ENCODE data around the gene CMTM2. TPM values are rescaled to one million over a fixed set of nuclear protein-coding genes. Genes with fewer than 3 reads are reported as not detected.

CMTM2 gene
- total and polyA plus RNA-seq, 12 donors, result 0.33 to 0.95 (median 0.63) TPM; not detected in 8

DNA sequence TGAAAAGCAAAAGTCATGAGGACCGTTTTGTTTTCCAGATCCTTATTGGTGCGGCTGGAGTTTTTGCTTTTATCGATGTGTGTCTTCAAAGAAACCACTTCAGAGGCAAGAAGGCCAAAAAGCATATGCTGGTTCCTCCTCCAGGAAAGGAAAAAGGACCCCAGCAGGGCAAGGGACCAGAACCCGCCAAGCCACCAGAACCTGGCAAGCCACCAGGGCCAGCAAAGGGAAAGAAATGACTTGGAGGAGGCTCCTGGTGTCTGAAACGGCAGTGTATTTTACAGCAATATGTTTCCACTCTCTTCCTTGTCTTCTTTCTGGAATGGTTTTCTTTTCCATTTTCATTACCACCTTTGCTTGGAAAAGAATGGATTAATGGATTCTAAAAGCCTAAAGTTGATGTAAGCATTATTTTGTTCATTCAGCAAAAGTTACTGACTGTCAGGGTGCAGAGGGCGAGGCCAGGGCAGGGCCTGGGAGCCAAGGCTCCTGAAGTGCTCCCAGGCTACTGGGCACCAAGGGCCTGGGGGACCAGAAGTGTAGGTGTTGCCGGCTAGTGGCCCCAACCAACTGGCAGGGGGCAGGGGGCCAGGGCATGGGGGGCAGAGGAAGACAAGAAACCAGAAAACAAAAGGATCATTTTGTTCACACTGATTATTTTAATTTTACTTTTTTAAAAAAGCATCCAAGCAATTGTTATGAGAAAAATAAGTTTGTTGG is 8.8 kb downstream of the CMTM2 start:
- DNase-seq, result no peak
- ATAC-seq, result no peak
- Histone ChIP-seq H3K36me3 (no peaks in the 10 kb centered on the region), H3K9me3 (no peaks in the 10 kb centered on the region), H3K27me3 (no peaks in the 10 kb centered on the region), H3K27ac (peak overlapping the region in 5 of 10 donors; percentile 16 to 64 (median 54)), H3K4me1 (peaks cover 0 to 50% (median 26%) of the 10 kb centered on the region in 9 donors), H3K4me3 (peak overlapping the region in 6 of 10 donors; percentile 15 to 30 (median 26))
- TF ChIP-seq, protein P1, sequence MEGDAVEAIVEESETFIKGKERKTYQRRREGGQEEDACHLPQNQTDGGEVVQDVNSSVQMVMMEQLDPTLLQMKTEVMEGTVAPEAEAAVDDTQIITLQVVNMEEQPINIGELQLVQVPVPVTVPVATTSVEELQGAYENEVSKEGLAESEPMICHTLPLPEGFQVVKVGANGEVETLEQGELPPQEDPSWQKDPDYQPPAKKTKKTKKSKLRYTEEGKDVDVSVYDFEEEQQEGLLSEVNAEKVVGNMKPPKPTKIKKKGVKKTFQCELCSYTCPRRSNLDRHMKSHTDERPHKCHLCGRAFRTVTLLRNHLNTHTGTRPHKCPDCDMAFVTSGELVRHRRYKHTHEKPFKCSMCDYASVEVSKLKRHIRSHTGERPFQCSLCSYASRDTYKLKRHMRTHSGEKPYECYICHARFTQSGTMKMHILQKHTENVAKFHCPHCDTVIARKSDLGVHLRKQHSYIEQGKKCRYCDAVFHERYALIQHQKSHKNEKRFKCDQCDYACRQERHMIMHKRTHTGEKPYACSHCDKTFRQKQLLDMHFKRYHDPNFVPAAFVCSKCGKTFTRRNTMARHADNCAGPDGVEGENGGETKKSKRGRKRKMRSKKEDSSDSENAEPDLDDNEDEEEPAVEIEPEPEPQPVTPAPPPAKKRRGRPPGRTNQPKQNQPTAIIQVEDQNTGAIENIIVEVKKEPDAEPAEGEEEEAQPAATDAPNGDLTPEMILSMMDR (IDR thresholded peaks at IDR 0.05), result no peak
- WGBS, 2 donors, result 68 to 70% methylated on average over 7 of the region's 7 CpGs
- intact Hi-C loops (cut with DNase I), result no loop called here

DNA sequence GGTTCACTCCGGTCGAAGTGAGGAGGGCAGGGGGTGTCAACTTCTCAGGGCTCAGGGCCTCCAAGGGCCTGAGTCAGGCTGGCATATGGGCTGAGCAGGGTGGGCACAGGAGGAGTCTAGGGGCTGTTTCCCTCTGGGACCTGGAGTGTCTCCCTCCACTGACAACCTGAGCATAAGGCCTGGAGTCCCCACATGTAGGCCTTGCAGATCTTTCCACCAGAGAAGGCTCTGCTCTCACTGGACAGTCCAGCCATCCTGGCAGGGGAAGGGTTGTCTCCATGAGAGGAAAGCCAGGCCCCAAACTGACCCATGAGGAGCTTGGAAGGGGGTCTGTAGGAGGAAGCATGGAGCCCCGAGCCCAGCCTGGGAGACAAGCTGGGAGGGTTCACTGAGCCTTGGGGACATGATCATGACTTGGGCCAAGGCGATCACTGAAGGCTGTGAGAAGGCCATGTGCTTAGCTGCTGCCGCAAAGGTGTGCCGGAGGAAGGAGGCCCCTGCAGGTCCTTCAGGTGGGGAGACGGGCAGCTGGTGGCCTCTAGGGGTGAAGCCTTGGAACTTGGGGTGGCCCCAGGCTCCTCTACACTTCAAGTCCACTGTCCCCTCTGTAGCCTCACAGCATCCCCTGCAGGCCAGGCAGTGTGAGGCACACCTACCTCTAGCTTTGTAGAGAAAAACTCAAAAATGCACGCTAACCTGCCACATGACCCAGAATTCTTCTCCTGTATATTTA is 9.9 kb downstream of the CMTM2 start:
- intact Hi-C loops (cut with DNase I), result no loop called here
- peak in 6 of 8 donors; percentile 69 to 87 (median 74) for ATAC-seq
- no peak overlapping the region for H3K27ac ChIP-seq
- peaks cover 0 to 50% (median 26%) of the 10 kb centered on the region in 9 donors for H3K4me1 ChIP-seq
- peak; percentile 35 to 45 for DNase-seq
- 95 to 98% methylated on average over 8 of the region's 8 CpGs for WGBS, 2 donors
- no peaks in the 10 kb centered on the region for H3K27me3 ChIP-seq
- TF ChIP-seq, protein P1 (IDR thresholded peaks at IDR 0.05), result peak in 8 of 9 donors; percentile 15 to 71 (median 53)
- peaks cover 0 to 3% (median 0%) of the 10 kb centered on the region in 11 donors for H3K9me3 ChIP-seq
- H3K4me3 ChIP-seq, result no peak overlapping the region
- no peaks in the 10 kb centered on the region for H3K36me3 ChIP-seq

DNA sequence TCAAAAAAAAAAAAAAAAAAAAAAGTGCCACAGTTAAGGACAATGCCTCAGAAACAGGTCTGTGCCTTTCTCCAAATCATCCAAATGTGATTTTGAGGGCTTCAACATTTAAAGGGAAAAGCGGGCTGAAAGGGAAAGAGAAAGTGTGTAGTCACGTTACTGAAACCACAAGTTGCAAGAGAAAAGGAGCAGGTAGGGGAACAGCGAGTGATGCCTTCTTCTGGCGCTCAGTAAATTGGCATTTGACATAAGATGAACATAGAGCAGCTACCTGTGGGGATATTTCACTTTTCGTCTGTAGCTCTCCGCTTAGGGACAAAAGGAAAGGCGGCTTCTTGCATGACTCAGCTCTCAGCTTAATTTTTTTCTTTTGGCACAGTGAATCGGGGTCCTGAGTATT is 11.1 kb downstream of the CMTM2 start:
- peaks cover 0 to 46% (median 23%) of the 10 kb centered on the region in 9 donors for H3K4me1 ChIP-seq
- peak overlapping the region in 1 of 10 donors; percentile 4 for H3K4me3 ChIP-seq

DNA sequence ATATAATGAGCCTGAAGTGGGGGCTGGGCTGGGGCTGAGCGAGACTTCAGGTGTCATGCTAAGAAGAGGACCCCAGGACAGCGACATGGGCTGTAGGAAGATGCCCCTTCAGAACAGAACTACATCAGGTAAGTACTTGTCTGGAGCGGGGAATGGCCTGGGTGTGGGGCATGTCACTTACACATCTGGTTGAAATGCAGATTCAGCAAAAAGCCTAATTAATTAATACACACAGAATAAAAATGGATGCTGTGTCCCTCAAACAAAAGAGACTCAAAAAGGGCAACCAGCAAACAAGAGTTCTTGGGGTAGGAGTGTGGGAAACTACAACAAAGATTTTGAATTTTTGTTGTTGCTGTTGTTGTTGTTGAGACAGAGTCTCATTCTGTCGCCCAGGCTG is 11.8 kb downstream of the CMTM2 start:
- TF ChIP-seq, protein P1 (IDR thresholded peaks at IDR 0.05), result no peak
- Histone ChIP-seq H3K36me3 (no peaks in the 10 kb centered on the region), H3K9me3 (peaks cover 0 to 3% (median 0%) of the 10 kb centered on the region in 11 donors), H3K27ac (no peak overlapping the region), H3K27me3 (no peaks in the 10 kb centered on the region), H3K4me3 (no peak overlapping the region), H3K4me1 (peaks cover 0 to 39% (median 16%) of the 10 kb centered on the region in 9 donors)
- WGBS, 2 donors, result 90 to 96% methylated on average over 4 of the region's 4 CpGs
- intact Hi-C loops (cut with DNase I), result loop anchor here in 1 of 10 donors (5.0 kb wide), 1 partner anchor 189 kb away; no protein-coding TSS in a partner anchor
- no peak for ATAC-seq
- no peak for DNase-seq

More for the DNA sequence above, 11.1 kb downstream of the CMTM2 start:
- intact Hi-C loops (cut with DNase I), result loop anchor here in 1 of 10 donors (5.0 kb wide), 1 partner anchor 188 kb away; no protein-coding TSS in a partner anchor
- TF ChIP-seq, protein P1 (IDR thresholded peaks at IDR 0.05), result no peak
- no peak for DNase-seq
- 86 to 88% methylated on average over 8 of the region's 8 CpGs for WGBS, 2 donors
- Histone ChIP-seq H3K27me3 (no peaks in the 10 kb centered on the region), H3K27ac (peak overlapping the region in 1 of 10 donors; percentile 41), H3K36me3 (no peaks in the 10 kb centered on the region), H3K9me3 (peaks cover 0 to 3% (median 0%) of the 10 kb centered on the region in 11 donors)
- no peak for ATAC-seq

Measured in heart right ventricle (tissue), 16 donors.